Limb (tissue), 2 donors: ENCODE measurements around the gene TMEM208.

Experiments
- DNase-seq, 2 donors: peaks; one replicate each; pipeline ENCODE4 v3.0.0-alpha.2; 2016; ENCODE audit errors: extremely low spot score in 2 of 2

Gene TMEM208

GRCh38 chr16:67235816-67236562 is 9.1 kb downstream of the TMEM208 start:
- DNase-seq = no peak

- peak in 1 of 2 donors; percentile 64 for DNase-seq
Observed at GRCh38 chr16:67236563-67237395, 9.8 kb downstream of the TMEM208 start.

- DNase-seq = no peak
Observed at GRCh38 chr16:67237396-67238277, 10.7 kb downstream of the TMEM208 start.

- no peak for DNase-seq
Observed at GRCh38 chr16:67238278-67238575, 11.3 kb downstream of the TMEM208 start.

- DNase-seq = no peak
Observed at GRCh38 chr16:67238806-67239470, 12.0 kb downstream of the TMEM208 start.

- DNase-seq = no peak
Observed at GRCh38 chr16:67240506-67240905, 13.6 kb downstream of the TMEM208 start.

GRCh38 chr16:67241008-67241900 is 14.3 kb downstream of the TMEM208 start:
- DNase-seq = no peak

- DNase-seq = no peak
Observed at GRCh38 chr16:67242138-67242730, 15.3 kb downstream of the TMEM208 start.

GRCh38 chr16:67243481-67243880 is 16.6 kb downstream of the TMEM208 start:
- no peak for DNase-seq

- peak in 1 of 2 donors; percentile 26 for DNase-seq
Observed at GRCh38 chr16:67244387-67245185, 17.7 kb downstream of the TMEM208 start.

- DNase-seq = no peak
Observed at GRCh38 chr16:67245186-67245585, 18.3 kb downstream of the TMEM208 start.

GRCh38 chr16:67245674-67246080 is 18.7 kb downstream of the TMEM208 start:
- DNase-seq = peak in 1 of 2 donors; percentile 58

- DNase-seq = peak; percentile 61 to 88
Observed at GRCh38 chr16:67246081-67246755, 19.3 kb downstream of the TMEM208 start.

GRCh38 chr16:67246756-67247191 is 19.8 kb downstream of the TMEM208 start:
- DNase-seq = peak in 1 of 2 donors; percentile 68

GRCh38 chr16:67247192-67248072 is 20.5 kb downstream of the TMEM208 start, which contains the start of gene FHOD1:
Gene FHOD1 (minus strand): TSS chr16:67247481. CDS start chr16:67247410, 71 bp downstream.
- peak; percentile 94 to 96 for DNase-seq

GRCh38 chr16:67248073-67248400 is 21.1 kb downstream of the TMEM208 start:
- DNase-seq = no peak
